Left ventricle myocardium inferior (tissue), 1 donor: ENCODE measurements around the gene IPPK. TPM values are rescaled to one million over a fixed set of nuclear protein-coding genes. Genes with fewer than 3 reads are reported as not detected.
A peak's percentile ranks its signal among the peaks of the same experiment; 100 is the strongest.
"Not testable (repeated sequence)": the region's sequence is repeated elsewhere in the genome, so short reads cannot be mapped to it uniquely, and the experiment has no call there.

ENCODE experiments used
- DNase-seq: peaks from one replicate; pipeline ENCODE4 v3.0.0-alpha.2; 2020
- H3K27ac ChIP-seq: fragments of 200-600 bp; replicated peaks from 2 replicates; pipeline ENCODE4 v1.8.0; 2021
- H3K27me3 ChIP-seq: fragments of 200-600 bp; 2 replicates; pipeline ENCODE4 v1.8.0; 2021; ENCODE audit warnings: low read depth
- H3K36me3 ChIP-seq: fragments of 200-600 bp; 2 replicates; pipeline ENCODE4 v1.8.0; 2021
- H3K4me1 ChIP-seq: fragments of 200-600 bp; 2 replicates; pipeline ENCODE4 v1.8.0; 2021
- H3K4me3 ChIP-seq: fragments of 200-600 bp; 2 replicates; pipeline ENCODE4 v1.8.0; 2021; ENCODE audit warnings: mild to moderate bottlenecking, moderate library complexity
- H3K9me3 ChIP-seq: fragments of 200-600 bp; replicated peaks from 2 replicates; pipeline ENCODE4 v1.8.0; 2021
- intact Hi-C: fragments of 100-400 bp; cut with micrococcal nuclease; formaldehyde crosslinking; loops from one replicate; pipeline ENCODE4 v1.11.0; 2022
- total RNA-seq: library from RNA; stranded (reverse); fragmentation: NEBNext Ultra II Directional; extraction: Animal tissue kit (Norgen Biotek cat#: 25700); gene quantifications from one replicate; pipeline ENCODE4 v1.2.1, GENCODE V29; 2021
- TF ChIP-seq, protein P1 (sequence below): fragments of 200-600 bp; IDR thresholded peaks from 2 replicates; pipeline ENCODE4 v1.8.0; 2021; ENCODE audit warnings: antibody characterized with exemption, mild to moderate bottlenecking, borderline replicate concordance
- donor health status: DM: no; HTN: yes; CAD: no; lungs with severe emphysema.

The IPPK gene
- total RNA-seq, 1 donor from 2014 or later = 7.3 TPM

DNA sequence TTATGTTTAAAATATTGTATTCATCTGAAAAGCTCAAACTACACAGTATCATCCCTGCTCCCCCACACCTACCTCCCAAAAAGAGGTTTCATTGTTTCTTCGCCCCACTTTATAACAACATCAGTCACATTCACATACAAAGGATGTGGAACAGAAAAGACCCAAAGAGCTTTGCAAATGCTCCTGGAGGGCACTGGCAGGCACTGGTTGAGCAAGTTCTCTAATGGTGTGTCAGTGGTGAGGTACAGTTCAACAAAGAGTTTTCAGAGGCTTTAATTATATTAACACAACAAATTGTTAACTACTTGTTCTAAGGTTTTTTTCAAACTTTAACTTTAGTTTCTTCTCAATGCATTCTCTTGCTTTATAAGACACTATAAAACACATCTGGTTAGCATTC, 80.0 kb downstream of the IPPK start:
- no peaks in the 10 kb centered on the region for H3K27me3 ChIP-seq
- DNase-seq = no peak
- H3K36me3 ChIP-seq = no peaks in the 10 kb centered on the region
- peaks cover 8% of the 10 kb centered on the region for H3K9me3 ChIP-seq
- peak overlapping the region; percentile 68 for H3K27ac ChIP-seq
- TF ChIP-seq, protein P1, sequence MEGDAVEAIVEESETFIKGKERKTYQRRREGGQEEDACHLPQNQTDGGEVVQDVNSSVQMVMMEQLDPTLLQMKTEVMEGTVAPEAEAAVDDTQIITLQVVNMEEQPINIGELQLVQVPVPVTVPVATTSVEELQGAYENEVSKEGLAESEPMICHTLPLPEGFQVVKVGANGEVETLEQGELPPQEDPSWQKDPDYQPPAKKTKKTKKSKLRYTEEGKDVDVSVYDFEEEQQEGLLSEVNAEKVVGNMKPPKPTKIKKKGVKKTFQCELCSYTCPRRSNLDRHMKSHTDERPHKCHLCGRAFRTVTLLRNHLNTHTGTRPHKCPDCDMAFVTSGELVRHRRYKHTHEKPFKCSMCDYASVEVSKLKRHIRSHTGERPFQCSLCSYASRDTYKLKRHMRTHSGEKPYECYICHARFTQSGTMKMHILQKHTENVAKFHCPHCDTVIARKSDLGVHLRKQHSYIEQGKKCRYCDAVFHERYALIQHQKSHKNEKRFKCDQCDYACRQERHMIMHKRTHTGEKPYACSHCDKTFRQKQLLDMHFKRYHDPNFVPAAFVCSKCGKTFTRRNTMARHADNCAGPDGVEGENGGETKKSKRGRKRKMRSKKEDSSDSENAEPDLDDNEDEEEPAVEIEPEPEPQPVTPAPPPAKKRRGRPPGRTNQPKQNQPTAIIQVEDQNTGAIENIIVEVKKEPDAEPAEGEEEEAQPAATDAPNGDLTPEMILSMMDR = no peak
- no peak overlapping the region for H3K4me3 ChIP-seq
- H3K4me1 ChIP-seq = peaks cover 40% of the 10 kb centered on the region
- intact Hi-C loops = no loop called here

DNA sequence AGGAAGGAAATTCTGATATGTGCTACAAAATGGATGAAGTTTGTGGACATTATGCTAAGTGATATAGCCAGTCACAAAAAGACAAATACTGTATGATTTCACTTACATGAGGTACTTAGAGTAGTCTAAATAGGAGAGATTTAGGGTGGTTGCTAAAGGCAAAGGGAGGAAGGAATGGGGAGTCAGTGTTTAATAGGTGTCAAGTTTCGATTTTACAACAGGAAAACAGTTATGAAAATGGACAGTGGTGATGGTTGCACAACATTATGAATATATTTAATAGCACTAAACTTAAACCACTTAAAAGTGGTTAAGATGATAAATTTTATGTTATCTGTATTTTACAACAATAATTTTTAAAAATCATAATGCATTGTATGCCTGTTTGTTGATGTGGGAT, 93.8 kb downstream of the IPPK start:
- DNase-seq = no peak
- peaks cover 11% of the 10 kb centered on the region for H3K9me3 ChIP-seq
- no peak overlapping the region for H3K27ac ChIP-seq
- peaks cover 6% of the 10 kb centered on the region for H3K4me1 ChIP-seq
- intact Hi-C loops = no loop called here
- H3K4me3 ChIP-seq = no peak overlapping the region
- no peaks in the 10 kb centered on the region for H3K36me3 ChIP-seq
- no peaks in the 10 kb centered on the region for H3K27me3 ChIP-seq
- TF ChIP-seq, protein P1 = no peak

DNA sequence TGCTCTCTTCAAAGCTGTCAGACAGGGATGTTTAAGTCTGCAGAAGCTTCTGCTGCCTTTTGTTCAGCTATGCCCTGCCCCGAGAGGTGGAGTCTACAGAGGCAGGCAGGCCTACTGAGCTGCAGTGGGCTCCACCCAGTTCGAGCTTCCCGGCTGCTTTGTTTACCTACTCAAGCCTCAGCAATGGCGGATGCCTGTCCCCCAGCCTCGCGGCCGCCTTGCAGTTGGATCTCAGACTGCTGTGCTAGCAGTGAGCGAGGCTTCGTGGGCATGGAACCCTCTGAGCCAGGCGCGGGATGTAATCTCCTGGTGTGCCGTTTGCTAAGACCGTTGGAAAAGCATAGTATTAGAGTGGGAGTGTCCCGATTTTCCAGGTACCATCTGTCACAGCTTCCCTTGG, 96.3 kb downstream of the IPPK start:
- DNase-seq, H3K4me1 ChIP-seq, intact Hi-C loops, H3K4me3 ChIP-seq, H3K36me3 ChIP-seq, H3K27ac ChIP-seq, H3K27me3 ChIP-seq: not testable (repeated sequence)
- peaks cover 21% of the 10 kb centered on the region for H3K9me3 ChIP-seq

DNA sequence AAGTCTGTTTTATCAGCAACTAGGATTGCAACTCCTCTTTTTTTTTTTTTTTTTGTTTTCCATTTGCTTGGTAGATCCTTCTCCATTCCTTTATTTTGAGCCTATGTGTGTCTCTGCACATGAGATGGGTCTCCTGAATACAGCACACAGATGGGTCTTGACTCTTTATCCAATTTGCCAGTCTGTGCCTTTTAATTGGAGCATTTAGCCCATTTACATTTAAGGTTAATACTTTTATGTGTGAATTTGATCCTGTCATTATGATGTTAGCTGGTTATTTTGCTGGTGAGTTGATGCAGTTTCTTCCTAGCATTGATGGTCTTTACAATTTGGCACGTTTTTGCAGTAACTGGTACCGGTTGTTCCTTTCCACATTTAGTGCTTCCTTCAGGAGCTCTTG, 98.1 kb downstream of the IPPK start:
- H3K4me3 ChIP-seq, intact Hi-C loops, H3K4me1 ChIP-seq, H3K36me3 ChIP-seq, H3K27ac ChIP-seq, DNase-seq, H3K27me3 ChIP-seq: not testable (repeated sequence)
- H3K9me3 ChIP-seq = peaks cover 32% of the 10 kb centered on the region

DNA sequence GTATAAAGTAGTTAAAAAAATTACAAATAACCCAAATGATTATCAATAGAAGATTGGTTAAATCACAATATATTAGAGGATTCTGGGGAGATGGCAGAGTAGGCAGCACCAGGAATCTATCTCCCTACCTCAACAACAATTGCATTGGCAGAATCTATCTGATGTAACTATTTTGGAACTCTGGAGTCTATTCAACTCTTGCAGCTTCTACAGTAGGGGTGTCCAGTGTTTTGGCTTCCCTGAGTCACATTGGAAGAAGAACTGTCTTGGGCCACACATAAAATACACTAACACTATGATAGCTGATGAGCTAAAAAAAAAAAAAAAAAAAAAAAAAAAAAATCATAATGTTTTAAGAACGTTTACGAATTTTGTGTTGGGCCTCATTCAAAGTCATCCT, 104.9 kb downstream of the IPPK start:
- H3K36me3 ChIP-seq = no peaks in the 10 kb centered on the region
- no peaks in the 10 kb centered on the region for H3K27me3 ChIP-seq
- no peak for DNase-seq
- H3K4me3 ChIP-seq = no peak overlapping the region
- TF ChIP-seq, protein P1 = no peak
- peaks cover 7% of the 10 kb centered on the region for H3K4me1 ChIP-seq
- H3K9me3 ChIP-seq = peaks cover 31% of the 10 kb centered on the region
- intact Hi-C loops = no loop called here
- no peak overlapping the region for H3K27ac ChIP-seq

DNA sequence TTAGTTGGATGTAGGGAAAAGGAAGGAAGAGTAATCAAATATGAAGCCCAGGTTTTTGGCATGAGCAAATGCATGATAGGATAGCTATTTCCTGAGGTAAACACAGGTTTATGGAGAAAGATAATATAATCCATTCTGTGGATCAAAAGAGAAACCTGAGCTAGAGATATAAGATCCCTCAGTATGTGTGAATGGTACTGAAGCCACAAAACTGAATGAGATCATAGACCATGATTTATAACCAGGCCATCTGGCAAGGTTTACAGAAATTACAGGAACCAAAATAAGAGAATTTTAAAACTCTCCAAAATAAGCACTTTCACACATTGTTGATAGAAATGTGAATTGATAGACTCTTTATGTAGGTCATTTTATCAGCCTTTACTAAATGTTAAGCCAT, 105.4 kb downstream of the IPPK start:
- no peak overlapping the region for H3K4me3 ChIP-seq
- TF ChIP-seq, protein P1 = no peak
- peaks cover 7% of the 10 kb centered on the region for H3K4me1 ChIP-seq
- H3K27me3 ChIP-seq = no peaks in the 10 kb centered on the region
- intact Hi-C loops = no loop called here
- DNase-seq = no peak
- no peaks in the 10 kb centered on the region for H3K36me3 ChIP-seq
- peaks cover 29% of the 10 kb centered on the region for H3K9me3 ChIP-seq
- peak overlapping the region; percentile 4 for H3K27ac ChIP-seq

Other genes starting within 250 kb of the IPPK start
- gene OMD, start 245.7 kb downstream of the IPPK start, total RNA-seq = 6.4 TPM
- 17.5 TPM for gene ASPN, start 187.6 kb downstream of the IPPK start, total RNA-seq
- gene ECM2, start 134.1 kb downstream of the IPPK start, total RNA-seq = 7.2 TPM
- 37.3 TPM for gene BICD2, start 94.7 kb upstream of the IPPK start, total RNA-seq
- gene ZNF484, start 207.9 kb upstream of the IPPK start, total RNA-seq = 4.9 TPM